Smooth muscle cell (in vitro differentiated cells): ENCODE results near the gene GUCA2A. TPM values are rescaled to one million over a fixed set of nuclear protein-coding genes. Genes with fewer than 3 reads are reported as not detected.

Experiments used
- DNase-seq: peaks from one replicate; lab custom pipeline; 2025; ENCODE audit not compliant: unreplicated experiment; lab: John Stamatoyannopoulos, UW
- H2AFZ ChIP-seq: fragments of 200-600 bp; sonication (generic); 2 replicates; pipeline ENCODE4 v1.6.0; 2016; ENCODE audit warnings: antibody characterized with exemption, low read depth, mild to moderate bottlenecking
- H3F3A ChIP-seq: fragments of 200-600 bp; sonication (generic); 2 replicates; pipeline ENCODE4 v1.6.0; 2017; ENCODE audit warnings: antibody characterized with exemption, low read depth
- H3K27ac ChIP-seq: fragments of 200-600 bp; sonication (generic); 2 replicates; pipeline ENCODE4 v1.5.1; 2016; ENCODE audit warnings: low read depth, mild to moderate bottlenecking
- H3K27me3 ChIP-seq: fragments of 200-600 bp; sonication (generic); 2 replicates; pipeline ENCODE4 v1.6.1; 2016; ENCODE audit warnings: low read depth, mild to moderate bottlenecking
- H3K36me3 ChIP-seq: fragments of 200-600 bp; sonication (generic); 2 replicates; pipeline ENCODE4 v1.5.1; 2016; ENCODE audit warnings: low read depth
- H3K4me1 ChIP-seq: fragments of 200-600 bp; sonication (generic); 2 replicates; pipeline ENCODE4 v1.5.1; 2016; ENCODE audit warnings: low read depth
- H3K4me2 ChIP-seq: fragments of 200-600 bp; sonication (generic); 2 replicates; pipeline ENCODE4 v1.6.0; 2016; ENCODE audit warnings: mild to moderate bottlenecking
- H3K4me3 ChIP-seq: fragments of 200-600 bp; sonication (generic); 2 replicates; pipeline ENCODE4 v1.5.1; 2016; ENCODE audit warnings: mild to moderate bottlenecking
- H3K79me2 ChIP-seq: fragments of 200-600 bp; sonication (generic); 2 replicates; pipeline ENCODE4 v1.6.0; 2016; ENCODE audit warnings: low read depth, mild to moderate bottlenecking
- H3K9ac ChIP-seq: fragments of 200-600 bp; sonication (generic); 2 replicates; pipeline ENCODE4 v1.6.0; 2016; ENCODE audit warnings: low read depth
- H3K9me3 ChIP-seq: fragments of 200-600 bp; sonication (generic); replicated peaks from 2 replicates; pipeline ENCODE4 v1.5.1; 2016; ENCODE audit warnings: low read depth
- H4K20me1 ChIP-seq: fragments of 200-600 bp; sonication (generic); 2 replicates; pipeline ENCODE4 v1.6.0; 2016; ENCODE audit warnings: low read depth
- WGBS: methylation state at CpG from one replicate; pipeline ENCODE4 v1.1.7; 2016; ENCODE audit warnings: low lambda C conversion rate; 5-methylcytosine and 5-hydroxymethylcytosine counted together
- polyA plus RNA-seq: library from polyadenylated mRNA; unstranded; fragments of >200 nt; fragmentation: Nextera tagmentation; extraction: Ambion mirVana; gene quantifications from 2 replicates; pipeline ENCODE4 v1.2.1, GENCODE V29; 2016
- total RNA-seq: library from RNA; depleted of rRNA; stranded (reverse); fragments of >200 nt; gene quantifications from 2 replicates; pipeline ENCODE4 v1.2.3, GENCODE V29; 2014
- TF ChIP-seq, protein P1 (sequence below): fragments of 200-600 bp; sonication (generic); IDR thresholded peaks from 2 replicates; pipeline ENCODE4 v1.5.1; 2017; ENCODE audit warnings: borderline replicate concordance, mild to moderate bottlenecking, antibody characterized with exemption; ENCODE audit not compliant: insufficient read depth, poor library complexity, severe bottlenecking

GUCA2A gene
- total and polyA plus RNA-seq, 2 experiments from 2014 or later = not detected

- no peak for DNase-seq
- TF ChIP-seq, protein P1, sequence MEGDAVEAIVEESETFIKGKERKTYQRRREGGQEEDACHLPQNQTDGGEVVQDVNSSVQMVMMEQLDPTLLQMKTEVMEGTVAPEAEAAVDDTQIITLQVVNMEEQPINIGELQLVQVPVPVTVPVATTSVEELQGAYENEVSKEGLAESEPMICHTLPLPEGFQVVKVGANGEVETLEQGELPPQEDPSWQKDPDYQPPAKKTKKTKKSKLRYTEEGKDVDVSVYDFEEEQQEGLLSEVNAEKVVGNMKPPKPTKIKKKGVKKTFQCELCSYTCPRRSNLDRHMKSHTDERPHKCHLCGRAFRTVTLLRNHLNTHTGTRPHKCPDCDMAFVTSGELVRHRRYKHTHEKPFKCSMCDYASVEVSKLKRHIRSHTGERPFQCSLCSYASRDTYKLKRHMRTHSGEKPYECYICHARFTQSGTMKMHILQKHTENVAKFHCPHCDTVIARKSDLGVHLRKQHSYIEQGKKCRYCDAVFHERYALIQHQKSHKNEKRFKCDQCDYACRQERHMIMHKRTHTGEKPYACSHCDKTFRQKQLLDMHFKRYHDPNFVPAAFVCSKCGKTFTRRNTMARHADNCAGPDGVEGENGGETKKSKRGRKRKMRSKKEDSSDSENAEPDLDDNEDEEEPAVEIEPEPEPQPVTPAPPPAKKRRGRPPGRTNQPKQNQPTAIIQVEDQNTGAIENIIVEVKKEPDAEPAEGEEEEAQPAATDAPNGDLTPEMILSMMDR = no peak
- WGBS = 92% methylated on average over 3 of the region's 3 CpGs
Measured at GRCh38 chr1:42168763-42169162, 4.2 kb upstream of the GUCA2A start.

DNA sequence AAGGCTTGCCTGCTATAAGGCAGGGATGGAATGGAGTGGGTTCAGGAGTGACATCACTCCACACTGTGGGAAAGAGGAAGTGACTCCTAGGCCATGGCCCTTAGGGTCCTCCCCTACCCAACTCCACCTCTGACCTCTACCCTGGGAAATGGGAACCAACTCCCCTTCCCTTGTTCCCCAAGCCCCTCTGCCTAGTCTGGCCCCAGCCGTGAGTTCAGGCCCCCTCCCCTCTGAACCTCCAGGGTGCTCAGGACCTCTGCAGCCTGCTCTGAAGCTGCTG is 3.8 kb upstream of the GUCA2A start:
- H2AFZ ChIP-seq = no peak overlapping the region
- H3K79me2 ChIP-seq = no peaks in the 10 kb centered on the region
- H3K27ac ChIP-seq = no peak overlapping the region
- WGBS = 100% methylated on average over 1 of the region's 1 CpG
- H3F3A ChIP-seq = no peaks in the 10 kb centered on the region
- no peak for DNase-seq
- TF ChIP-seq, protein P1 = no peak
- no peak overlapping the region for H3K9ac ChIP-seq
- H3K9me3 ChIP-seq = no peaks in the 10 kb centered on the region
- H4K20me1 ChIP-seq = peaks cover 4% of the 10 kb centered on the region
- H3K4me2 ChIP-seq = no peak overlapping the region
- no peaks in the 10 kb centered on the region for H3K27me3 ChIP-seq
- no peaks in the 10 kb centered on the region for H3K36me3 ChIP-seq
- H3K4me3 ChIP-seq = no peak overlapping the region
- no peaks in the 10 kb centered on the region for H3K4me1 ChIP-seq

More at GRCh38 chr1:42168763-42169162, 4.2 kb upstream of the GUCA2A start:
- no peaks in the 10 kb centered on the region for H3F3A ChIP-seq
- no peaks in the 10 kb centered on the region for H3K4me1 ChIP-seq
- no peaks in the 10 kb centered on the region for H3K79me2 ChIP-seq
- H3K9ac ChIP-seq = no peak overlapping the region
- H3K9me3 ChIP-seq = no peaks in the 10 kb centered on the region
- no peaks in the 10 kb centered on the region for H3K27me3 ChIP-seq
- H3K27ac ChIP-seq = no peak overlapping the region
- H2AFZ ChIP-seq = no peak overlapping the region
- H4K20me1 ChIP-seq = peaks cover 4% of the 10 kb centered on the region
- no peak overlapping the region for H3K4me2 ChIP-seq
- no peaks in the 10 kb centered on the region for H3K36me3 ChIP-seq
- H3K4me3 ChIP-seq = no peak overlapping the region

DNA sequence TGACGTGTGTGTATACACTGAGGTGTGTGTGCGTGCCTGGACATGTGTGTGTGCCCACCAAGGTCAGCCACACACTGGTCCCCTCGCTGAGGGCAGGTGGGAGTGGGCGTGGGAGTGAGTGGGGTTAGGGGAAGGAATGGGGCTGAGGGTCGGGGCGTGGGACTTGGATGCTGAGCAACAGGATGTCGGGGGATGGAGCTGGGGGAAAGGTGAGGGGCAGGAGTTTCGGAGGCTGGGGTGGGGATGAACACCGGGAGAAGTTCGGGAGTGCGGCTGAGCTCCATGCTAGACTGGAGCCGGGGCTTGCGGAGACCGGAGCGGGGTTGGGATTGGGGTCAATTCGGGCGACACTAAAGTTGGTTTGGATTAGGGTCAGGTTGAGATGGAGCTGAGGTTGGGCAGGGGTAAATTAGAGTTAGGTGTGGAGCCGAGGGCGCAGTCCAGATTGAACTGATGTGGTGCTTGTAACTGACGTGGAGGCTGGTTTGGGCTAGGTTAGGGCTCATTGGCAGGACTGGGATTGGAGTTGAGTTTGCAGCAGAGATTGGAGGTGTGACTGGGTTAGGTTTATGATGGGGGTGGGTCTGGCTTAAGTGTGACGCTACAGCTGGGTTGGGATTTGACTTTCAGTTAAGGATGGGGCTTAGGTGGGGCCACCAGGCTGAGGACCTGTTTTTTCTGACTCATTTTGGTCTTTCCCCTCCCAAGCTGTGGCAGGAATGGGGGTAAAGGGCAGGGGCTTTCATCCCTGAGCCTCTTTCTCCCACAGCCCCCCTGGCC is 3.3 kb upstream of the GUCA2A start:
- DNase-seq = no peak
- Histone ChIP-seq H3K4me3 (no peak overlapping the region), H3K79me2 (no peaks in the 10 kb centered on the region), H3K4me1 (no peaks in the 10 kb centered on the region), H3K9me3 (no peaks in the 10 kb centered on the region), H3K27me3 (no peaks in the 10 kb centered on the region), H3K4me2 (no peak overlapping the region), H3F3A (no peaks in the 10 kb centered on the region), H4K20me1 (no peaks in the 10 kb centered on the region), H3K36me3 (no peaks in the 10 kb centered on the region), H3K9ac (no peak overlapping the region), H2AFZ (no peak overlapping the region), H3K27ac (no peak overlapping the region)
- TF ChIP-seq, protein P1 = no peak
- 93% methylated on average over 18 of the region's 21 CpGs for WGBS
